Measurements from ENCODE around the gene C16orf87.

C16orf87 gene

DNA sequence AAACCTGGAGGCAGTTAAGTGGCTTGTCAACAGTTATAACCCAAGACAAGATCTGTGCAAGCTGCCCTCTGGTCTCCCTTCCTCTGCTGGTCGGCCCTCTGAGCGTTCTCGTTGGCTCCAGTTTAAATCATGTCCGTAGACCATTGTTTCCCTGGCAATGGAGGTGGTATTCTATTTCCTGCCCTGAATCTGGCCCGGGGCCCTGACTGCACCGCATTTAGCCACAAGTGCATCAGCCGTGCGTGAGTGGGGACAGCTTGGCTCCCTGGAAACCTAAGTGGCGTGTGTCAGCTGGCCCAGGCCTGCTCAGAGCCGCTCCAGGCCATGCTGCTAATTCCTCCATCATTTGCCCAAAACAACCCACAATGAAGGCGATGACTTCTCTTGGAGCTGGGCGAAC lies 67.8 kb downstream of the C16orf87 start:
- H3K9ac ChIP-seq (ENCODE audit: low read depth, low read length, poor library complexity, severe bottlenecking) = no peak overlapping the region
- H3K9me3 ChIP-seq (ENCODE audit: insufficient read depth, low read depth, low read length) = no peaks in the 10 kb centered on the region
- no peaks in the 10 kb centered on the region for H4K20me1 ChIP-seq (ENCODE audit: insufficient read depth, low read length, poor library complexity, severe bottlenecking)
- H3F3A ChIP-seq (ENCODE audit: low read depth) = no peaks in the 10 kb centered on the region
- H3K27me3 ChIP-seq (ENCODE audit: insufficient read depth, low read length, poor library complexity, severe bottlenecking) = no peaks in the 10 kb centered on the region
- TF ChIP-seq, protein P1, sequence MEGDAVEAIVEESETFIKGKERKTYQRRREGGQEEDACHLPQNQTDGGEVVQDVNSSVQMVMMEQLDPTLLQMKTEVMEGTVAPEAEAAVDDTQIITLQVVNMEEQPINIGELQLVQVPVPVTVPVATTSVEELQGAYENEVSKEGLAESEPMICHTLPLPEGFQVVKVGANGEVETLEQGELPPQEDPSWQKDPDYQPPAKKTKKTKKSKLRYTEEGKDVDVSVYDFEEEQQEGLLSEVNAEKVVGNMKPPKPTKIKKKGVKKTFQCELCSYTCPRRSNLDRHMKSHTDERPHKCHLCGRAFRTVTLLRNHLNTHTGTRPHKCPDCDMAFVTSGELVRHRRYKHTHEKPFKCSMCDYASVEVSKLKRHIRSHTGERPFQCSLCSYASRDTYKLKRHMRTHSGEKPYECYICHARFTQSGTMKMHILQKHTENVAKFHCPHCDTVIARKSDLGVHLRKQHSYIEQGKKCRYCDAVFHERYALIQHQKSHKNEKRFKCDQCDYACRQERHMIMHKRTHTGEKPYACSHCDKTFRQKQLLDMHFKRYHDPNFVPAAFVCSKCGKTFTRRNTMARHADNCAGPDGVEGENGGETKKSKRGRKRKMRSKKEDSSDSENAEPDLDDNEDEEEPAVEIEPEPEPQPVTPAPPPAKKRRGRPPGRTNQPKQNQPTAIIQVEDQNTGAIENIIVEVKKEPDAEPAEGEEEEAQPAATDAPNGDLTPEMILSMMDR (conservative IDR thresholded peaks at IDR 0.05; ENCODE audit: low read length) = no peak
- no peak for TF ChIP-seq EZH2phosphoT487 (IDR thresholded peaks at IDR 0.05; ENCODE audit: borderline replicate concordance)
- H3K79me2 ChIP-seq (ENCODE audit: insufficient read depth, low read length) = no peaks in the 10 kb centered on the region
- no peaks in the 10 kb centered on the region for H3K4me1 ChIP-seq (ENCODE audit: insufficient read depth, low read length, poor library complexity, severe bottlenecking)
- no peak overlapping the region for H3K4me2 ChIP-seq (ENCODE audit: low read depth, low read length, poor library complexity, severe bottlenecking)
- H3K36me3 ChIP-seq (ENCODE audit: insufficient read depth, low read length) = no peaks in the 10 kb centered on the region
- no peaks in the 10 kb centered on the region for H3K9me2 ChIP-seq (replicated peaks; ENCODE audit: low read depth, low read length)
- H2AFZ ChIP-seq (ENCODE audit: low read length) = no peak overlapping the region
- no peak overlapping the region for H3K4me3 ChIP-seq (ENCODE audit: low read length, poor library complexity, severe bottlenecking)

DNA sequence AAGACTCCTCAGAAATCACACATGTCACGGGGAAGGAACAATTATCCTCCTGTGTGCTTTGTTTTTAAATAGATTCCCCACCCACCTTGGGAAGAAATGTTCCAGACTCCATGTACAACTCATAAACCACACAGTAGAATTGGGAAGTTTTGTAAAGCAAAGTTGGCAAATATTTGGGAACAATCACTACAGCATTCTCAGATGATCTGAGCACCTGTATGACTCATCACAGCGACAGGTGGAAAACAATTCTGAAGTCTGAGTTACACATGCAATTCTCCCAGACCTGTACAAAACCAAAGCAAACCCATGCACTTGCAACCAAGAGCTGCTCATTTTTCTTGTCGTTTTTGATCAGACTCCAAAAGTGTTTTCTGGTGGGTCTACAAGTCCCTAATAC lies 68.4 kb downstream of the C16orf87 start:
- TF ChIP-seq EZH2phosphoT487 (IDR thresholded peaks at IDR 0.05; ENCODE audit: borderline replicate concordance) = no peak
- TF ChIP-seq, protein P1 (conservative IDR thresholded peaks at IDR 0.05; ENCODE audit: low read length) = no peak
- Histone ChIP-seq H3K36me3 (ENCODE audit: insufficient read depth, low read length) (no peaks in the 10 kb centered on the region), H2AFZ (ENCODE audit: low read length) (no peak overlapping the region), H3K4me2 (ENCODE audit: low read depth, low read length, poor library complexity, severe bottlenecking) (no peak overlapping the region), H3F3A (ENCODE audit: low read depth) (no peaks in the 10 kb centered on the region), H3K9ac (ENCODE audit: low read depth, low read length, poor library complexity, severe bottlenecking) (no peak overlapping the region), H4K20me1 (ENCODE audit: insufficient read depth, low read length, poor library complexity, severe bottlenecking) (no peaks in the 10 kb centered on the region), H3K9me2 (replicated peaks; ENCODE audit: low read depth, low read length) (no peaks in the 10 kb centered on the region), H3K27me3 (ENCODE audit: insufficient read depth, low read length, poor library complexity, severe bottlenecking) (no peaks in the 10 kb centered on the region), H3K4me3 (ENCODE audit: low read length, poor library complexity, severe bottlenecking) (no peak overlapping the region), H3K4me1 (ENCODE audit: insufficient read depth, low read length, poor library complexity, severe bottlenecking) (no peaks in the 10 kb centered on the region), H3K9me3 (ENCODE audit: insufficient read depth, low read depth, low read length) (no peaks in the 10 kb centered on the region), H3K79me2 (ENCODE audit: insufficient read depth, low read length) (no peaks in the 10 kb centered on the region)

GRCh38 chr16:46759309-46759708 lies 71.7 kb downstream of the C16orf87 start:
- H3K79me2 ChIP-seq (ENCODE audit: insufficient read depth, low read length) = no peaks in the 10 kb centered on the region
- no peak overlapping the region for H3K4me3 ChIP-seq (ENCODE audit: low read length, poor library complexity, severe bottlenecking)
- H3K9ac ChIP-seq (ENCODE audit: low read depth, low read length, poor library complexity, severe bottlenecking) = no peak overlapping the region
- H3K4me2 ChIP-seq (ENCODE audit: low read depth, low read length, poor library complexity, severe bottlenecking) = no peak overlapping the region
- no peaks in the 10 kb centered on the region for H3F3A ChIP-seq (ENCODE audit: low read depth)
- no peak for TF ChIP-seq EZH2phosphoT487 (IDR thresholded peaks at IDR 0.05; ENCODE audit: borderline replicate concordance)
- TF ChIP-seq, protein P1 (conservative IDR thresholded peaks at IDR 0.05; ENCODE audit: low read length) = no peak
- no peaks in the 10 kb centered on the region for H3K27me3 ChIP-seq (ENCODE audit: insufficient read depth, low read length, poor library complexity, severe bottlenecking)
- no peaks in the 10 kb centered on the region for H4K20me1 ChIP-seq (ENCODE audit: insufficient read depth, low read length, poor library complexity, severe bottlenecking)
- no peaks in the 10 kb centered on the region for H3K9me2 ChIP-seq (replicated peaks; ENCODE audit: low read depth, low read length)
- H2AFZ ChIP-seq (ENCODE audit: low read length) = no peak overlapping the region
- H3K9me3 ChIP-seq (ENCODE audit: insufficient read depth, low read depth, low read length) = no peaks in the 10 kb centered on the region
- H3K4me1 ChIP-seq (ENCODE audit: insufficient read depth, low read length, poor library complexity, severe bottlenecking) = no peaks in the 10 kb centered on the region
- no peaks in the 10 kb centered on the region for H3K36me3 ChIP-seq (ENCODE audit: insufficient read depth, low read length)
